ENCODE results near the gene GMEB2.

GRCh38 chr20:63560856-63561609 is 65.9 kb downstream of the GMEB2 start:
- no peak for TF ChIP-seq FOXA1 (IDR thresholded peaks at IDR 0.05)
- no peak for TF ChIP-seq SP1 (IDR thresholded peaks at IDR 0.05)
- no peak for TF ChIP-seq SUZ12 (IDR thresholded peaks at IDR 0.05)
- no peak for TF ChIP-seq TARDBP (IDR thresholded peaks at IDR 0.05)
- TF ChIP-seq LEF1 (IDR thresholded peaks at IDR 0.05; ENCODE audit: borderline replicate concordance), result no peak
- TF ChIP-seq FOXK2 (IDR thresholded peaks at IDR 0.05), result no peak
